Measurements from ENCODE around the gene TMEM154.
"Not testable (repeated sequence)": the region's sequence is repeated elsewhere in the genome, so short reads cannot be mapped to it uniquely, and the experiment has no call there.

TMEM154 gene

DNA sequence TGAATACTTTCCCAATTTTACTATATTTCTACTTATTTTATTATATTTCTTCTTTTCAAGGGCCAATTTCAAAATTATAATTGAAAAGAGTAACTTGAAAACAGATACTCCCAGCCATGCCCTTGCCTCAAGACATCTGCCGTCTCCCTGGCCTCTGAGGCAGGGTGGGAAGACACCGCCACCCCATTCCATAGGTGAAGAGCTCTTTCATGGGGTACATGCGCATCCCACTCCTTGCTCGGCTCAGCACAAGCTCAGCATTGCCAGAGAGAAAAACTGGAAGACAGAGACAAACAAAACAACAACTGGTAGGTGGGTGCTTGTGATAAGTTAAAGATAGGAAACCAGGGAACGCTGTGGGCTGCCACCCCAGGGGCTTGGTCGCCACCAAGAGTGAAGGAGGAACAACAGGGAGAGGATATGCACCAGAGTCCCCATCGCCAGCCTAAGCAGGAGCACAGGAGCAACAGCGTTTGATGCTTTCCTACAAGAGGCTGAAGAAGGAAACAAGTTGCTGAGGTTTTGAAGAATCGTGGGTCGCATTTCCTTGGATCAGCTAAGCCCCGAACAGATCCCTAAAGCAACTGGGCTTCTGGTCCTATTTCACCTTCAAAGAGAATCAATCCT lies 11.3 kb downstream of the TMEM154 start:
- H3K4me3 ChIP-seq (ENCODE audit: low read depth, low read length), result no peak overlapping the region
- no peak for DNase-seq (ENCODE audit: low read depth)
- TF ChIP-seq, protein P1, sequence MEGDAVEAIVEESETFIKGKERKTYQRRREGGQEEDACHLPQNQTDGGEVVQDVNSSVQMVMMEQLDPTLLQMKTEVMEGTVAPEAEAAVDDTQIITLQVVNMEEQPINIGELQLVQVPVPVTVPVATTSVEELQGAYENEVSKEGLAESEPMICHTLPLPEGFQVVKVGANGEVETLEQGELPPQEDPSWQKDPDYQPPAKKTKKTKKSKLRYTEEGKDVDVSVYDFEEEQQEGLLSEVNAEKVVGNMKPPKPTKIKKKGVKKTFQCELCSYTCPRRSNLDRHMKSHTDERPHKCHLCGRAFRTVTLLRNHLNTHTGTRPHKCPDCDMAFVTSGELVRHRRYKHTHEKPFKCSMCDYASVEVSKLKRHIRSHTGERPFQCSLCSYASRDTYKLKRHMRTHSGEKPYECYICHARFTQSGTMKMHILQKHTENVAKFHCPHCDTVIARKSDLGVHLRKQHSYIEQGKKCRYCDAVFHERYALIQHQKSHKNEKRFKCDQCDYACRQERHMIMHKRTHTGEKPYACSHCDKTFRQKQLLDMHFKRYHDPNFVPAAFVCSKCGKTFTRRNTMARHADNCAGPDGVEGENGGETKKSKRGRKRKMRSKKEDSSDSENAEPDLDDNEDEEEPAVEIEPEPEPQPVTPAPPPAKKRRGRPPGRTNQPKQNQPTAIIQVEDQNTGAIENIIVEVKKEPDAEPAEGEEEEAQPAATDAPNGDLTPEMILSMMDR (IDR thresholded peaks at IDR 0.05; ENCODE audit: control insufficient read depth, extremely low read depth, insufficient read depth), result no peak

DNA sequence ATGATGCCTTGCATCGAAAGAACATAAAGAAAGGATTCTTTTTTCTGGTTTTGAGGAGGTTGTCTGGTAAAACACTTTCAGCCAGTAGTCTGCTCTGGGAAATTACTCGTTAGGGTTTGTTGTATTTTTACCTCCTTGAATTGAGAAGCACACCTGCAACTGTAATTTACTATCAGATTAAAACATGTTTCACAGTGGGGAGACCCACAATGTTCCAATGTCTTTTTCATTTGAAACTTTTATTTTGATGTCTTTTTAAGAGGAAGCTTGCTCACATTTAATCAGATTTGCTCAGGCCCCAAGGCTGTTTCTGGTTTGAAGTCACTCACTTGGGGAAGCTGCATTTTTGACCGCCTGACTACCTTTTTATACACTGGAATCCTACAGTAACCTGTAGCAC lies 12.0 kb downstream of the TMEM154 start:
- TF ChIP-seq, protein P1 (IDR thresholded peaks at IDR 0.05; ENCODE audit: control insufficient read depth, extremely low read depth, insufficient read depth), result no peak
- H3K4me3 ChIP-seq (ENCODE audit: low read depth, low read length), result no peak overlapping the region
- no peak for DNase-seq (ENCODE audit: low read depth)

DNA sequence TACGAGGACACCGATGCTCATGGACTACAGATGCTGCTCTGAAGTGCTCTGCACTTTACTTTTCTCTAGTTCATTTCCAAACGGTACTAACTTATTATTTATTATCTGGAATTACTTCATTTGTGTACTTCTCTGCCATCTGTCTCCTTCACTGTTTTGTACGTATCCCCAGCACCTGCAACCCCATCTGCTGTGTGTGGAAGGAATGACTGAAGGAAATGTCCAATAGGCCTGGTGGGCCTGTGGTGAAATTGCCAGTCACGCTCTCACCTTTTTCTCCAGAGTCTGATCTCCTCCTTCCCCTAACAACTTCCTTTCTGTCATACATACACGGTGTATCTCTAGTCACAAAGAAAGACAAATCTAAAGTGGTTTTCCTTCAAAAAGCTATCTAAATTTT lies 12.9 kb downstream of the TMEM154 start:
- H3K4me3 ChIP-seq (ENCODE audit: low read depth, low read length), result no peak overlapping the region
- TF ChIP-seq, protein P1 (IDR thresholded peaks at IDR 0.05; ENCODE audit: control insufficient read depth, extremely low read depth, insufficient read depth), result no peak
- DNase-seq (ENCODE audit: low read depth), result no peak

DNA sequence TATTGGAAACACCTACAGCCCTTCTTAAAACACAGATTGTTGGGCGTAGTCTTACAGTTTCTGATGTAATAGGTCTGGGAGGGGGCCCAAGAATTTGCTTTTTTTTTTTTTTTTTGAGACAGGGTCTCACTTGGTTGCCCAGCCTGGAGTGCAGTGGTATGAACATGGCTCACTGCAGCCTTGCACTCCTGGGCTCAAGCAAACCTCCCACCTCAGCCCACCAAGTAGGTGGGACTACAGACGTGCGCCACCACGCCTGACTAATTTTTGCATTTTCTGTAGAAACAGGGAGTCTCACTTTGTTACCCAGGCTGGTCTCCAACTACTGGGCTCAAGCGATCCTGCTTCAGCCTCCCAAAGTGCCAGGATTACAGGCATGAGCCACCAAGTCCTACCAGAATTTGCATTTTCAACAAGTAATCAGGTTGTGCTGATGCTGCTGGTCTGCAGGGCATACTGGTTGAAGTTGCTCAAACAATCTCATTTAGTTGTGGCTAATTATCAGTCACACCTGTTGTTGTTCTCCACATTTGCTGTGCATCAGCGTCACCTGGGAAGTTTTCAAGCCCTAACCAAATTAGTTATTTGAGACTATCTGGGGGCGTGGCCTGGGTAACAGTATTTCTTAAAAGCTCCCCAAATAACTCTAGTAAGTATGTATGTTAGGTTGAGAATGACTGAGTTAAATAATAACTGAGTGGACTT lies 14.0 kb downstream of the TMEM154 start:
- no peak for DNase-seq (ENCODE audit: low read depth)
- TF ChIP-seq, protein P1 (IDR thresholded peaks at IDR 0.05; ENCODE audit: control insufficient read depth, extremely low read depth, insufficient read depth), result no peak
- H3K4me3 ChIP-seq (ENCODE audit: low read depth, low read length), result no peak overlapping the region

GRCh38 chr4:152664067-152664378 lies 15.8 kb downstream of the TMEM154 start:
- DNase-seq (ENCODE audit: low read depth); H3K4me3 ChIP-seq (ENCODE audit: low read depth, low read length): not testable (repeated sequence)

GRCh38 chr4:152663203-152664066 lies 16.4 kb downstream of the TMEM154 start:
- no peak overlapping the region for H3K4me3 ChIP-seq (ENCODE audit: low read depth, low read length)
- TF ChIP-seq, protein P1 (IDR thresholded peaks at IDR 0.05; ENCODE audit: control insufficient read depth, extremely low read depth, insufficient read depth), result no peak
- DNase-seq (ENCODE audit: low read depth), result no peak

DNA sequence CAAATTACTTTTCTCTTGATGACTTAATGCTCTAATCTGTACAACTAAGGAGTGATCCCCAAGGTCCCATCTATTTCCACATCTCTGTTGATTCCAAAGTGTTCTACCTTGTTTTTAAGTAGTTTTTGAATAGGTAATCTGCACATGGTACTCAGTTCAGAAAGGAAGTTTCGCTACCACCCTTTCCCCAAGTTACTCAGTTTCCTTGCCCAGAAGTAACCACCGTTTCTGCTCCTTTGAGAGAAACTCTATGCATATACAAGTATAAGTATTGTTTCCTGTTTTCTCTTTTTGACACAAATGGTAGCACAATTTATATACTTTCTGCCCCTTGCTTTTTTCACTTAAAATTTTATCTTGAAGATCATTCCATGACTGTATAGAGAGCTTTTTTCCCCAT lies 18.1 kb downstream of the TMEM154 start:
- DNase-seq (ENCODE audit: low read depth), result no peak
- TF ChIP-seq, protein P1 (IDR thresholded peaks at IDR 0.05; ENCODE audit: control insufficient read depth, extremely low read depth, insufficient read depth), result no peak
- H3K4me3 ChIP-seq (ENCODE audit: low read depth, low read length), result no peak overlapping the region

Data from LNCaP clone FGC (cell line).